ENCODE data around the gene ZBTB24. TPM values are rescaled to one million over a fixed set of nuclear protein-coding genes. Genes with fewer than 3 reads are reported as not detected.
A peak's percentile ranks its signal among the peaks of the same experiment; 100 is the strongest.

Gene ZBTB24
- total RNA-seq, 4 donors from 2014 or later = 12.8 to 13.3 (median 12.9) TPM

DNA sequence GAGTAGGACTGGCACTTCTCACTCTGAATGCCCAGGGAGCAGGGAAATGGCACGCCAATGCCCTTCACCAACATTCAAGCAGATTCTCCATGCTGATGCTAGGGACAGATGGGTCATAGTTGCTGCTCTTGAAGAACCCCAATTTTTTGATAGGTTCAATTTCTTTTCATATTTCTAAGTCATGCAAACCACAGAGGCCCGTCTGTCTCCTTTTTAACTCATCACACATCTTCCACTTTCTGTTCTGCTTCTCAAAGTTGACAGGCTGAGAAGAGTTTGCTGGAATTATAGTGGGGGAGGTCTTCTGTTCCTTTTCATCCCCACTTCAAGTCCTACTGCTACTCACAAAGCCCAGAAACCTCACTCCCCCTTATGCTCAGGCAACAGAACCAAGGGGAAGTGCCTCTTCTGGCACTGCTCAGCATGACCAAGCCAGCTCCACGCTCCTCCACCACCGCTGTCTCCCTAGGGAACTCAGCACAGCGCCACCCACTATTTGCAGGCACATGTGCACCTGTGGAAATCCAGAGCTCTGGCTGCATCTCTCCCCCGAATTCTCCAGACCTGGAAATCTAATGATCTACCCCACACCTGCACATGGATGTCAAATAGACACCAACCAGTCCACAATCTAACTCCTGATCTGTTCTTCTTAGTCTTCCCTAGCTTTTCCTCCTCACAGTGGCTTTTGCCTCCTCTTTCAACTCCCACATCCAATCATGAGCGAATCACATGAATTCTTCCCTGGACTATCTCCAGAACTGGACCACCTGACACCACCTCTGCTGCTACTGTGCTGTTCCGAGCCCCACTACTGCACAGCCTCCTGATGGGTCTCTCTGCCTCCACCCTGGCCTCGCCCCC lies 10.7 kb downstream of the ZBTB24 start:
- no peak overlapping the region for H3K4me3 ChIP-seq (replicated peaks in 1 of 3)
- intact Hi-C loops (cut with DNase I) = no loop called here
- no peaks in the 10 kb centered on the region for H3K9me3 ChIP-seq
- no peak for TF ChIP-seq POLR2A (IDR thresholded peaks at IDR 0.05)
- TF ChIP-seq, protein P1, sequence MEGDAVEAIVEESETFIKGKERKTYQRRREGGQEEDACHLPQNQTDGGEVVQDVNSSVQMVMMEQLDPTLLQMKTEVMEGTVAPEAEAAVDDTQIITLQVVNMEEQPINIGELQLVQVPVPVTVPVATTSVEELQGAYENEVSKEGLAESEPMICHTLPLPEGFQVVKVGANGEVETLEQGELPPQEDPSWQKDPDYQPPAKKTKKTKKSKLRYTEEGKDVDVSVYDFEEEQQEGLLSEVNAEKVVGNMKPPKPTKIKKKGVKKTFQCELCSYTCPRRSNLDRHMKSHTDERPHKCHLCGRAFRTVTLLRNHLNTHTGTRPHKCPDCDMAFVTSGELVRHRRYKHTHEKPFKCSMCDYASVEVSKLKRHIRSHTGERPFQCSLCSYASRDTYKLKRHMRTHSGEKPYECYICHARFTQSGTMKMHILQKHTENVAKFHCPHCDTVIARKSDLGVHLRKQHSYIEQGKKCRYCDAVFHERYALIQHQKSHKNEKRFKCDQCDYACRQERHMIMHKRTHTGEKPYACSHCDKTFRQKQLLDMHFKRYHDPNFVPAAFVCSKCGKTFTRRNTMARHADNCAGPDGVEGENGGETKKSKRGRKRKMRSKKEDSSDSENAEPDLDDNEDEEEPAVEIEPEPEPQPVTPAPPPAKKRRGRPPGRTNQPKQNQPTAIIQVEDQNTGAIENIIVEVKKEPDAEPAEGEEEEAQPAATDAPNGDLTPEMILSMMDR (IDR thresholded peaks at IDR 0.05) = peak in 2 of 6 experiments; percentile 21 to 25
- H3K27me3 ChIP-seq = no peaks in the 10 kb centered on the region
- H3K27ac ChIP-seq = no peak overlapping the region
- 76 to 79% methylated on average over 9 of the region's 9 CpGs for WGBS, 2 donors
- peaks cover 27 to 40% of the 10 kb centered on the region in 2 donors for H3K36me3 ChIP-seq
- H3K4me1 ChIP-seq = peaks cover 0 to 4% of the 10 kb centered on the region in 2 donors
- DNase-seq = peak; percentile 84 to 88

DNA sequence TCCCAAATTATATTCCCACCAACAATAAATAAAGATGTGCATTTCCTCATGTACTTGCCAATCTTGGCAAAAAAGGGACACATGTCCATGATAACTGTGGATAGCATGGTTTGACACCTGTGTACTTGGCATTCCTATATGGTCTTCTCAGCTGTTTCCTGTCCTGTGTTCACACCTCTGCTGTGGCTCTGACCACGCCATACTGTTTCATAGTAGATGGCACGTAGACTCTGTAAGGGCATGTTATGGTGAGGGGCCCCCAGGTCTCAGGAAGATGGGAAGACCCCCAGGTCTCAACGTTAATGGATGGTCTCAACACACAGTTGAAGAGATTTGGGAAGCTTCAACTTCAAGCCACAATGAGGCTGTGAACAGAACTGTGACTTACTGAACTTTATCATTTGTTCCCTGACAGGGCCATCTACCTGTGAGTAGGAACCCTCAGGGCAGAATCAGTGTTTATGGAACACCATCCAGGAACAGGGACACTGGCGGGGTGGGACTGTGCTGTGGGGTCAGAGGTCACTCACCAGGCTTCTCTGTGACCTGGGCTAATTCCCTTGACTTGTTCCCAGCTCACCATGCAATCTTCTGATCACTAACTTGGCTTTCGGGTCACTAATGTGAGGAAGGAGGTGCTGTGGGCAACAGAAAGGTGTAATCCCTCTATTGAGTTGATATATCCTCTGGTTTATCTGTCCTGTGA lies 11.8 kb downstream of the ZBTB24 start:
- DNase-seq = no peak
- H3K27me3 ChIP-seq = no peaks in the 10 kb centered on the region
- no peaks in the 10 kb centered on the region for H3K9me3 ChIP-seq
- no peak overlapping the region for H3K27ac ChIP-seq
- intact Hi-C loops (cut with DNase I) = no loop called here
- 94 to 99% methylated on average over 5 of the region's 5 CpGs for WGBS, 2 donors
- H3K4me3 ChIP-seq (replicated peaks in 1 of 3) = no peak overlapping the region
- H3K4me1 ChIP-seq = peaks cover 0 to 4% of the 10 kb centered on the region in 2 donors
- TF ChIP-seq, protein P1 (IDR thresholded peaks at IDR 0.05) = no peak
- no peak for TF ChIP-seq POLR2A (IDR thresholded peaks at IDR 0.05)
- H3K36me3 ChIP-seq = peaks cover 27 to 43% of the 10 kb centered on the region in 2 donors

DNA sequence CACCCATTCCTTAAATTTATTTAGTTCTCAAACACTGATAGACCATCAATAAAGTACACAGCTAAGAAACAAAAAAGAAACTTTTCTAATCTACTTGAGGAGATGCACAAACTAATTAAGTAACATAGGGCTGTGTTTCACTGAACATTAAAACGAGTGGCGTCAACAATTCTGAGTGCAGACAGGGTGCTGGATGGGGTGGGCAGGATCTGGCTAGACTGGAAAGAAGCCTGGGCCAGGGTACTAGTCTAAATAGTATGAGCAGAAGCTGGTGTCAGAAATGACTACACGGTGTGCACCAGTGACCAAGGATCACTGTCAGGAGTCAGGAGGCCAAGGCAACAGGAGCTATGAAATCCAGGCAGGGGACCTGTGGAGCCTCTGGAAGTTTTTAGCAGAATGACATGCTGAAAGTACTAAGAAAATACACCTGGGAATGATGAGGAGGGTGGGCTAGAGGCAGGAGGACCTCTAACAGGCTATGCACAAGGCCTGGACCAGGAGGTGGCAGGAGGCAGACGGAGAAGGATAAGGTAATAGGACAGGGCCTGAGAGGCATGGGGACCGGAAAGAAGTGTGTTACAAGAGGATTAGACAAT lies 13.3 kb downstream of the ZBTB24 start:
- Histone ChIP-seq H3K27ac (no peak overlapping the region), H3K9me3 (no peaks in the 10 kb centered on the region), H3K4me1 (peaks cover 5 to 17% of the 10 kb centered on the region in 2 donors), H3K4me3 (replicated peaks in 1 of 3) (no peak overlapping the region), H3K36me3 (peaks cover 25 to 40% of the 10 kb centered on the region in 2 donors), H3K27me3 (no peaks in the 10 kb centered on the region)
- TF ChIP-seq, protein P1 (IDR thresholded peaks at IDR 0.05) = no peak
- no peak for TF ChIP-seq POLR2A (IDR thresholded peaks at IDR 0.05)
- intact Hi-C loops (cut with DNase I) = no loop called here
- no peak for DNase-seq
- 92 to 93% methylated on average over 5 of the region's 5 CpGs for WGBS, 2 donors

DNA sequence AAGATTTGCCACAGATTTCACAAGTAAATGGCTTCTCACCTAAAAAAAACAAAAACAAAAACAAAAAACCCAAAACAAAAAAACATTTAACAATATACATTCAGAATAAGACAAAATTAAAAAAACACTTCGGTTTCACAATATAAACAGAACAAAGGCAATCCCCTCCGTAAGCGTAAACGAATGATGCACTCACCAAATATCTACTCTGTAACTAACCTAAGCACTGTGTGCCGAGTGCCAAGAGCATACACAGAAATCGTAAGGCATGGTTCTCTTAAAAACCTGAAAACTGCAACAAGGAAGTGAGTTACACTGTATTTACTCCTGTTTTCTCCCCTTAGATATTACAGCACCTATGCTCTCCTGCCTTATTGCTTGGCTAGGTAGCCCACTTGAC lies 15.3 kb downstream of the ZBTB24 start:
- TF ChIP-seq POLR2A (IDR thresholded peaks at IDR 0.05) = no peak
- Histone ChIP-seq H3K27me3 (no peaks in the 10 kb centered on the region), H3K27ac (no peak overlapping the region), H3K9me3 (no peaks in the 10 kb centered on the region), H3K36me3 (peaks cover 6 to 24% of the 10 kb centered on the region in 2 donors), H3K4me1 (peaks cover 5 to 17% of the 10 kb centered on the region in 2 donors), H3K4me3 (replicated peaks in 1 of 3) (no peak overlapping the region)
- DNase-seq = no peak
- intact Hi-C loops (cut with DNase I) = no loop called here
- WGBS, 2 donors = 96 to 97% methylated on average over 6 of the region's 6 CpGs

DNA sequence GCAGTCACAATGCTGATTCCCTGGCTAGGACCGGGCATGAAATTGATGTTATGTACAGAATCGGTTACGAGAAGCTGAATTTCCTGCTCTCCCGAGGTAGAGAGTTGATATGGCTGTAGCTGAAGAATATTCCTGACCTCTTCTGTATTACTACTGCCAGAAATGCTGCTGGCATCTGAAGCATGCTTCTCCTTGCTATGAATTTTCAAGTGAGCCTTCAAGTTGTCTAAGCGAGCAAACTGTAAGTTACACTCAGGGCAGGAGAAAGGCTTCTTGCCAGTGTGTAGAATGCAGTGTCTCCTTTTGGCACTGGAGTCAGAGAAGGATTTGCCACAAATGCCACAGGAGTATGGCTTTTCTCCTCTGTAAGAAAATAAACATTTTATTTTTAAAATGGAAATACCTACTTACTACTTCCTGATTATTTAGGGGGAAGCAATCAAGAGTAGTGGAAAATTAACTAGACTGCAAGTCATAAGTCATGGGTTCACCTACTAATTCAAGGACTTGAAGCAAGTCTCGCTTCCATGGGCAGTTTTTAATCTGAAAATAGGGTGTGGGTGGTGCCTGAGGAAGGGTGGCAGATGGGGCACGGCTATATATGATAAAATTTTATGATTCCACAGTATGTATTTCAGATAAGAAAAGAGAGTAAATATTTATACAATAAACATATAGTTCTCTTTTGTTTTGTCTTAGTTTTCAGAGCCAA lies 16.7 kb downstream of the ZBTB24 start:
- H3K4me1 ChIP-seq = peaks cover 5 to 17% of the 10 kb centered on the region in 2 donors
- intact Hi-C loops (cut with DNase I) = no loop called here
- H3K9me3 ChIP-seq = no peaks in the 10 kb centered on the region
- peak overlapping the region; percentile 71 to 88 (median 84) for H3K27ac ChIP-seq
- WGBS, 2 donors = 52 to 67% methylated on average over 7 of the region's 7 CpGs
- TF ChIP-seq, protein P1 (IDR thresholded peaks at IDR 0.05) = no peak
- no peak for TF ChIP-seq POLR2A (IDR thresholded peaks at IDR 0.05)
- DNase-seq = peak; percentile 38 to 56
- H3K4me3 ChIP-seq (replicated peaks in 1 of 3) = no peak overlapping the region
- H3K36me3 ChIP-seq = peaks cover 0 to 16% of the 10 kb centered on the region in 2 donors
- no peaks in the 10 kb centered on the region for H3K27me3 ChIP-seq

Data from thyroid gland (tissue), 4 donors.